ENCODE results near the gene FAM13C. TPM values are rescaled to one million over a fixed set of nuclear protein-coding genes. Genes with fewer than 3 reads are reported as not detected.

Gene FAM13C
- polyA plus RNA-seq, 1 of the 3 experiments (the other 2 are of a cell fraction), result 7.6 TPM

GRCh38 chr10:59346321-59346720, 16.0 kb downstream of the FAM13C start (continued):
- TF ChIP-seq TAF1 (IDR thresholded peaks at IDR 0.05; ENCODE audit: borderline replicate concordance, low read depth, low read length), result no peak
- no peak for TF ChIP-seq FOSL2 (IDR thresholded peaks at IDR 0.05; ENCODE audit: borderline replicate concordance, low read depth)
- TF ChIP-seq JUND (IDR thresholded peaks at IDR 0.05), result no peak
- TF ChIP-seq RCOR1 (IDR thresholded peaks at IDR 0.05; ENCODE audit: low read length), result no peak
- TF ChIP-seq SIN3A (IDR thresholded peaks at IDR 0.05; ENCODE audit: borderline replicate concordance, low read depth, low read length), result no peak

GRCh38 chr10:59342723-59343122, 19.6 kb downstream of the FAM13C start:
- H2AFZ ChIP-seq (ENCODE audit: low read depth), result no peak overlapping the region
- H3K27me3 ChIP-seq (ENCODE audit: insufficient read depth), result no peaks in the 10 kb centered on the region
- H3K27ac ChIP-seq (ENCODE audit: low read depth in 2 of 2, low read length in 1 of 2), result no peak overlapping the region
- no peak overlapping the region for H3K4me3 ChIP-seq (ENCODE audit: low read depth in 2 of 2, low read length in 1 of 2)
- no peaks in the 10 kb centered on the region for H3K9me3 ChIP-seq
- no peak for DNase-seq
- no peaks in the 10 kb centered on the region for H4K20me1 ChIP-seq (ENCODE audit: insufficient read depth)
- H3K36me3 ChIP-seq (replicated peaks in 1 of 2; ENCODE audit: control insufficient read depth in 1 of 2, insufficient read depth in 2 of 2, low read length in 1 of 2), result peaks cover 4 to 7% of the 10 kb centered on the region in 2 experiments
- 82% methylated on average over 1 of the region's 1 CpG for WGBS (ENCODE audit: low lambda C conversion rate)
- POLR2A ChIA-PET, result no interaction called here
- H3K9me2 ChIP-seq, result no peaks in the 10 kb centered on the region
- H3K9ac ChIP-seq, result no peak overlapping the region
- TF ChIP-seq TCF12 (IDR thresholded peaks at IDR 0.05) (no peak), FOXM1 (IDR thresholded peaks at IDR 0.05; ENCODE audit: low read depth) (no peak)
- H3F3A ChIP-seq (replicated peaks; ENCODE audit: insufficient read depth), result peaks cover 6% of the 10 kb centered on the region
- H3K79me2 ChIP-seq (ENCODE audit: insufficient read depth), result no peaks in the 10 kb centered on the region
- CTCF ChIA-PET, result interaction anchor here (1.2 kb wide), 2 partner anchors 11 to 237 kb away, joined by 3 read pairs; no protein-coding TSS in a partner anchor
- no peak overlapping the region for H3K4me2 ChIP-seq
- H3K4me1 ChIP-seq (ENCODE audit: control insufficient read depth in 1 of 2, insufficient read depth in 2 of 2, low read depth in 1 of 2, low read length in 1 of 2), result peaks cover 0 to 4% of the 10 kb centered on the region in 2 experiments; a peak in 3 of 4 replicates

DNA sequence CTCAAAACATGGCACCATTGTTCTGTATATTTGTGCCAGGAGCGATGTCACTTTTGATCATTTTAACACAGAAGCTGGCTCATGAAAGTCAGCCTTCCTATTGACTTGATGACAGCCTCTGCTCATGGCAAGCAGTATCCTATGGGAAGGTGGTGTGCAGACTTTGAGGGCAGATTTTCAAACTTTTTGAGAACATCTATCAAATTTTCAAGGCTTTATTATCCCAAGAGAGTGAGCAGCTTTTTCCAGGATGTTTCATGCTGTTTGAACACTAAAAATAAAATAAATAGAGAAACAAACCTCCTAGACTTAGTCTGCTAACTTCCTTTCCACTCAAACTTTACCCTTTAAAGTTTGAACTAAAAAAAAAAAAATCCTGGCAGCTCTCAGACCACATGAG, 20.3 kb downstream of the FAM13C start:
- POLR2A ChIA-PET, result no interaction called here
- H3F3A ChIP-seq (replicated peaks; ENCODE audit: insufficient read depth), result peaks cover 12% of the 10 kb centered on the region
- TF ChIP-seq, protein P1, sequence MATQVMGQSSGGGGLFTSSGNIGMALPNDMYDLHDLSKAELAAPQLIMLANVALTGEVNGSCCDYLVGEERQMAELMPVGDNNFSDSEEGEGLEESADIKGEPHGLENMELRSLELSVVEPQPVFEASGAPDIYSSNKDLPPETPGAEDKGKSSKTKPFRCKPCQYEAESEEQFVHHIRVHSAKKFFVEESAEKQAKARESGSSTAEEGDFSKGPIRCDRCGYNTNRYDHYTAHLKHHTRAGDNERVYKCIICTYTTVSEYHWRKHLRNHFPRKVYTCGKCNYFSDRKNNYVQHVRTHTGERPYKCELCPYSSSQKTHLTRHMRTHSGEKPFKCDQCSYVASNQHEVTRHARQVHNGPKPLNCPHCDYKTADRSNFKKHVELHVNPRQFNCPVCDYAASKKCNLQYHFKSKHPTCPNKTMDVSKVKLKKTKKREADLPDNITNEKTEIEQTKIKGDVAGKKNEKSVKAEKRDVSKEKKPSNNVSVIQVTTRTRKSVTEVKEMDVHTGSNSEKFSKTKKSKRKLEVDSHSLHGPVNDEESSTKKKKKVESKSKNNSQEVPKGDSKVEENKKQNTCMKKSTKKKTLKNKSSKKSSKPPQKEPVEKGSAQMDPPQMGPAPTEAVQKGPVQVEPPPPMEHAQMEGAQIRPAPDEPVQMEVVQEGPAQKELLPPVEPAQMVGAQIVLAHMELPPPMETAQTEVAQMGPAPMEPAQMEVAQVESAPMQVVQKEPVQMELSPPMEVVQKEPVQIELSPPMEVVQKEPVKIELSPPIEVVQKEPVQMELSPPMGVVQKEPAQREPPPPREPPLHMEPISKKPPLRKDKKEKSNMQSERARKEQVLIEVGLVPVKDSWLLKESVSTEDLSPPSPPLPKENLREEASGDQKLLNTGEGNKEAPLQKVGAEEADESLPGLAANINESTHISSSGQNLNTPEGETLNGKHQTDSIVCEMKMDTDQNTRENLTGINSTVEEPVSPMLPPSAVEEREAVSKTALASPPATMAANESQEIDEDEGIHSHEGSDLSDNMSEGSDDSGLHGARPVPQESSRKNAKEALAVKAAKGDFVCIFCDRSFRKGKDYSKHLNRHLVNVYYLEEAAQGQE (IDR thresholded peaks at IDR 0.05; ENCODE audit: low read depth, low read length), result no peak
- TF ChIP-seq, protein P2, sequence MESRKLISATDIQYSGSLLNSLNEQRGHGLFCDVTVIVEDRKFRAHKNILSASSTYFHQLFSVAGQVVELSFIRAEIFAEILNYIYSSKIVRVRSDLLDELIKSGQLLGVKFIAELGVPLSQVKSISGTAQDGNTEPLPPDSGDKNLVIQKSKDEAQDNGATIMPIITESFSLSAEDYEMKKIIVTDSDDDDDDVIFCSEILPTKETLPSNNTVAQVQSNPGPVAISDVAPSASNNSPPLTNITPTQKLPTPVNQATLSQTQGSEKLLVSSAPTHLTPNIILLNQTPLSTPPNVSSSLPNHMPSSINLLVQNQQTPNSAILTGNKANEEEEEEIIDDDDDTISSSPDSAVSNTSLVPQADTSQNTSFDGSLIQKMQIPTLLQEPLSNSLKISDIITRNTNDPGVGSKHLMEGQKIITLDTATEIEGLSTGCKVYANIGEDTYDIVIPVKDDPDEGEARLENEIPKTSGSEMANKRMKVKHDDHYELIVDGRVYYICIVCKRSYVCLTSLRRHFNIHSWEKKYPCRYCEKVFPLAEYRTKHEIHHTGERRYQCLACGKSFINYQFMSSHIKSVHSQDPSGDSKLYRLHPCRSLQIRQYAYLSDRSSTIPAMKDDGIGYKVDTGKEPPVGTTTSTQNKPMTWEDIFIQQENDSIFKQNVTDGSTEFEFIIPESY (IDR thresholded peaks at IDR 0.05; ENCODE audit: borderline replicate concordance, low read depth), result no peak
- TF ChIP-seq SIN3A (IDR thresholded peaks at IDR 0.05; ENCODE audit: borderline replicate concordance, low read depth, low read length) (no peak), SMC3 (IDR thresholded peaks at IDR 0.05; ENCODE audit: low read depth, low read length) (no peak), EP300 (IDR thresholded peaks at IDR 0.05; ENCODE audit: borderline replicate concordance in 1 of 2, low read depth in 1 of 2, low read length in 1 of 2) (no peak), CTCF (IDR thresholded peaks at IDR 0.05) (no peak), FOSL2 (IDR thresholded peaks at IDR 0.05; ENCODE audit: borderline replicate concordance, low read depth) (no peak), NRF1 (IDR thresholded peaks at IDR 0.05; ENCODE audit: low read depth, low read length) (no peak)
- WGBS (ENCODE audit: low lambda C conversion rate), result 93% methylated on average over 1 of the region's 1 CpG
- CTCF ChIA-PET, result interaction anchor here (1.2 kb wide), 1 partner anchor 238 kb away, joined by 3 read pairs; no protein-coding TSS in a partner anchor
- no peak overlapping the region for H2AFZ ChIP-seq (ENCODE audit: low read depth)
- no peak overlapping the region for H3K4me3 ChIP-seq (ENCODE audit: low read depth in 2 of 2, low read length in 1 of 2)
- peaks cover 3 to 11% of the 10 kb centered on the region in 2 experiments for H3K4me1 ChIP-seq (ENCODE audit: control insufficient read depth in 1 of 2, insufficient read depth in 2 of 2, low read depth in 1 of 2, low read length in 1 of 2)
- H3K4me2 ChIP-seq, result no peak overlapping the region
- DNase-seq, result no peak
- H3K27ac ChIP-seq (ENCODE audit: low read depth in 2 of 2, low read length in 1 of 2), result no peak overlapping the region
- H3K9me2 ChIP-seq, result no peaks in the 10 kb centered on the region
- H3K79me2 ChIP-seq (ENCODE audit: insufficient read depth), result no peaks in the 10 kb centered on the region
- H3K9ac ChIP-seq, result no peak overlapping the region
- peaks cover 4 to 7% of the 10 kb centered on the region in 2 experiments for H3K36me3 ChIP-seq (replicated peaks in 1 of 2; ENCODE audit: control insufficient read depth in 1 of 2, insufficient read depth in 2 of 2, low read length in 1 of 2)
- no peaks in the 10 kb centered on the region for H3K9me3 ChIP-seq
- no peaks in the 10 kb centered on the region for H4K20me1 ChIP-seq (ENCODE audit: insufficient read depth)
- H3K27me3 ChIP-seq (ENCODE audit: insufficient read depth), result no peaks in the 10 kb centered on the region
